HFFc6 (cell line): ENCODE measurements around the gene DLEU7. TPM values are rescaled to one million over a fixed set of nuclear protein-coding genes. Genes with fewer than 3 reads are reported as not detected.

Experiments used
- DNase-seq: peaks from one replicate; pipeline ENCODE4 v3.0.0-alpha.2; 2018
- H3K27ac Mint-ChIP-seq: 2 replicates; pipeline ENCODE4 v1.8.0; 2020; ENCODE audit warnings: mild to moderate bottlenecking, mixed read lengths
- H3K27me3 Mint-ChIP-seq: 2 replicates; pipeline ENCODE4 v1.8.0; 2021; ENCODE audit warnings: mild to moderate bottlenecking, moderate library complexity, mixed read lengths; ENCODE audit not compliant: insufficient read depth
- H3K36me3 Mint-ChIP-seq: 2 replicates; pipeline ENCODE4 v1.8.0; 2021; ENCODE audit warnings: low read depth, mixed read lengths
- H3K4me1 Mint-ChIP-seq: 2 replicates; pipeline ENCODE4 v1.8.0; 2020; ENCODE audit warnings: low read depth, mixed read lengths
- H3K4me3 Mint-ChIP-seq: 2 replicates; pipeline ENCODE4 v1.8.0; 2020; ENCODE audit warnings: mild to moderate bottlenecking, moderate library complexity, mixed read lengths
- H3K9me3 Mint-ChIP-seq: 2 replicates; pipeline ENCODE4 v1.8.0; 2020; ENCODE audit warnings: mild to moderate bottlenecking, mixed read lengths
- total RNA-seq, 6 experiments: library from RNA; stranded (reverse); fragmentation: NEBNext Ultra II Directional; extraction: Animal tissue kit (Norgen Biotek cat#: 25700); gene quantifications; 2 replicates in 1 of 6; 3 replicates in 5 of 6; pipeline ENCODE4 v1.2.3, GENCODE V29; 2021
- TF ChIP-seq, protein P1 (sequence below): fragments of 200-600 bp; sonication (generic); IDR thresholded peaks from 2 replicates; pipeline ENCODE4 v1.5.0; 2021; ENCODE audit warnings: antibody characterized with exemption, mild to moderate bottlenecking

DLEU7 gene
- total RNA-seq, 6 experiments from 2014 or later: not detected

DNA sequence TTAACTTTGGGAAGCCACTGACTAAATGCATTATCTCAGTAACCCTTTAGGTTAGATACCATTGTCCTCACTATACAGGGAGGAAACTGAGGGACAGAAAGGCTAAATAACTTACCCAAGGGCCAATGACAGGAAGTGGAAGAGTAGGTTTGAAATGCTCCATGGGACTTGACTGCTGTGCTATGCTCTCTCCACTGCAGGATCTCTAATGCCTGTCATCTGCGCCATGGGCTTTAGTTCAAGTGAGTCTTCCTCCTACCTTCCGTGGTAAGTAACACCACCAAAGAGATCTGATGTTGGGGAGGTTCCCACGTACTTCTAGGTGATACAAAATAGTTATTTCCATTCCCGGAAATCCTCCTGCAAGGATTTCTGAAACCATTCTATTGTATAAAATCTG, 3.7 kb downstream of the DLEU7 start:
- DNase-seq: no peak
- Mint-ChIP-seq H3K36me3 (no peaks in the 10 kb centered on the region), H3K9me3 (no peaks in the 10 kb centered on the region), H3K27me3 (peaks cover 16% of the 10 kb centered on the region), H3K4me3 (no peak overlapping the region), H3K27ac (no peak overlapping the region), H3K4me1 (no peaks in the 10 kb centered on the region)
- TF ChIP-seq, protein P1, sequence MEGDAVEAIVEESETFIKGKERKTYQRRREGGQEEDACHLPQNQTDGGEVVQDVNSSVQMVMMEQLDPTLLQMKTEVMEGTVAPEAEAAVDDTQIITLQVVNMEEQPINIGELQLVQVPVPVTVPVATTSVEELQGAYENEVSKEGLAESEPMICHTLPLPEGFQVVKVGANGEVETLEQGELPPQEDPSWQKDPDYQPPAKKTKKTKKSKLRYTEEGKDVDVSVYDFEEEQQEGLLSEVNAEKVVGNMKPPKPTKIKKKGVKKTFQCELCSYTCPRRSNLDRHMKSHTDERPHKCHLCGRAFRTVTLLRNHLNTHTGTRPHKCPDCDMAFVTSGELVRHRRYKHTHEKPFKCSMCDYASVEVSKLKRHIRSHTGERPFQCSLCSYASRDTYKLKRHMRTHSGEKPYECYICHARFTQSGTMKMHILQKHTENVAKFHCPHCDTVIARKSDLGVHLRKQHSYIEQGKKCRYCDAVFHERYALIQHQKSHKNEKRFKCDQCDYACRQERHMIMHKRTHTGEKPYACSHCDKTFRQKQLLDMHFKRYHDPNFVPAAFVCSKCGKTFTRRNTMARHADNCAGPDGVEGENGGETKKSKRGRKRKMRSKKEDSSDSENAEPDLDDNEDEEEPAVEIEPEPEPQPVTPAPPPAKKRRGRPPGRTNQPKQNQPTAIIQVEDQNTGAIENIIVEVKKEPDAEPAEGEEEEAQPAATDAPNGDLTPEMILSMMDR: no peak

DNA sequence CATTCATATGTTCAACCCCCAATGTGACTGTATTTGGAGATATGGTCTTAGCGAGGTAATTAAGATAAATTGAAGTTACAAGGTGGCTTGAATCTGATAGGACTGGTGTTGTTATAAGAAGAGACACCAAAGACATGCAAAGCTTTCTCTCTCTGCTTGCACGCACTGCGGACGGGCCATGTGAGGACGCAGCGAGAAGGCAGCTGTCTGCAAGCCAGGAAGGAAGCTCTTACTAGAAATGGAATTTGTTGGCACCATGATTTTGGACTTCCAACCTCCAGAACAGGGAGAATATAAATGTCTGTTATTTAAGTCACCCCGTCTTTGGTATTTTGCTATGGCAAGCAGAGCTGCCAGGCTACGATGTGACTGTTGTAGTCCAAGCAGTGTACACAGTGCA, 4.8 kb downstream of the DLEU7 start:
- Mint-ChIP-seq H3K4me1 (no peaks in the 10 kb centered on the region), H3K36me3 (0 out of 2 replicates have a peak, but pooled peaks cover 2% of the 10 kb centered on the region), H3K27me3 (peaks cover 14% of the 10 kb centered on the region), H3K4me3 (no peak overlapping the region), H3K9me3 (peaks cover 7% of the 10 kb centered on the region), H3K27ac (no peak overlapping the region)
- DNase-seq: no peak
- TF ChIP-seq, protein P1: no peak

DNA sequence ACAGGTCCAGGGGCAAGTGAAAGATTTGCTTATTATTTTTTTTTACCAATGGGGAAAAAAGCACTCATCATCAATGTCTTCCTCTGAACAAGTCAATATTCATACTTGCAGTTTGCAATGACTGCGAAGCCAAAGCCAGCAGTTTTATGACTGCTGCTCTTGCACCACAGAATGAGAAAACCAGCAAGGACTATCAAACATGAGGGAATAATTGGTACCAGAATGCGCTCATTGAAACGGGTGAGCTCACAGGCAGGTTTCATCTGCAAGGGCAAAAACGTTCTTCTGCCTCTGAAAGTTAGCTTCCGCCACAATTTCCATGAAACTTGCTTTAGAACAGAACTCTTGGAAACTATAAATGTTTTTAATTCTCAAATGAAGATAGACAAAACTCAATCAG, 5.5 kb downstream of the DLEU7 start:
- Mint-ChIP-seq H3K4me3 (no peak overlapping the region), H3K4me1 (no peaks in the 10 kb centered on the region), H3K27me3 (peaks cover 14% of the 10 kb centered on the region), H3K27ac (no peak overlapping the region), H3K9me3 (peaks cover 7% of the 10 kb centered on the region), H3K36me3 (0 out of 2 replicates have a peak, but pooled peaks cover 6% of the 10 kb centered on the region)
- no peak for DNase-seq
- TF ChIP-seq, protein P1: no peak

DNA sequence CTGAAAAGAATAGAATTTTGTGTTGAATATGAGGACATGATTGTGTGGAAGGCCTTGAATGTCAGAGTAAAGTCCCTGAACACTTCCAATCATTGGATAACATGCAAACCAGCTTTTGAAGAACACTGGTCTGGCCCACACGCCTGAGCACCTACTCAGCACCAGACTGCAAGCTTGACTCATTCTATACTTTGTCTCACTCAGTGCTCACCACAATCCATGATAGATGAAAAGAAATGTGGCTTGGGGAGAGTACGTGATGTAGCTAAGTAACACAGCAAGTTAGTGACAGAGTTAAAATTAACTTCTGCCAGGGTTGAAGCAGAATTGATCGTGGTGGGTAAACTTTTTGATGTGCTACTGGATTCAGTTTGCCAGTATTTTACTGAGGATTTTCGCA, 12.0 kb downstream of the DLEU7 start:
- Mint-ChIP-seq H3K27me3 (peaks cover 10% of the 10 kb centered on the region), H3K4me3 (no peak overlapping the region), H3K9me3 (peaks cover 7% of the 10 kb centered on the region), H3K4me1 (no peaks in the 10 kb centered on the region), H3K36me3 (0 out of 2 replicates have a peak, but pooled peaks cover 6% of the 10 kb centered on the region), H3K27ac (no peak overlapping the region)
- TF ChIP-seq, protein P1: no peak
- no peak for DNase-seq

DNA sequence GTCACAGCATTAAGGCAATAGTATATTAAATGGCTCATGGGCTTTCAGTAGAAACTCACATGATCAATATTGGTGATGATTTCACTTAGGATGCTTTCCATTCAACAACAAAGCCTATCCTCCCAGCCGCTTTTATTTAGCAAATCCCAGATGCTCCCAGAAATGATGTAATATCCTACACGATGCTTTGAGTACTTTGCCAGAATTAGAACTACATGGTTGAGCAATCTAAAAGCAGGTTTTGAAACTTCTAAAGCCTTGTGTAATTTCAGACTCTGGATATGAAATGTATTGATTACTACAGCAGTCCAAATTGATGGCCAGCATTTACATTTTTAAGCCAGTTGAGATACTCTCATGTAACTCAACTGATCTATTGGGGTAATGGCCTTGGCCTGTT, 13.6 kb downstream of the DLEU7 start:
- Mint-ChIP-seq H3K27me3 (peaks cover 8% of the 10 kb centered on the region), H3K27ac (no peak overlapping the region), H3K4me3 (no peak overlapping the region), H3K36me3 (0 out of 2 replicates have a peak, but pooled peaks cover 6% of the 10 kb centered on the region), H3K9me3 (peaks cover 7% of the 10 kb centered on the region), H3K4me1 (no peaks in the 10 kb centered on the region)
- TF ChIP-seq, protein P1: no peak
- DNase-seq: no peak

DNA sequence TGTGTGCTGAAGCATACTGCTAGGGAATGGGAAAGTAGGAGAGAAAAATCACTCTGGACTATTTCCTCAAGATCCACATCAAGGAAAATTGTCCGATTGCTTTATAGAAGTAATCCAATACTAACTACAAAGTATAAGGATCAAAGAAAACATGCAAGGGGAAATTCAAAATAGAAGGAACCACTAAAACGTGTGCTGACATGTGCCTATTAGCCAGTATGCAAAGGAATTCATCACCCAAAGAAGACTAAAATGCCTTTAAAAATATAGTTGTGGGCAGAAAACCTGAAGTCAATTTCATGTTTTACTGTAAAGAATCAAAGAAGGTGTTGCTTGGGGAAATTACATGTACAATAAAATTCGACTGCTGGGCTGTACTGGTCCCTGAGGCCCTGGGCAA, 14.3 kb downstream of the DLEU7 start:
- no peak for DNase-seq
- TF ChIP-seq, protein P1: no peak
- H3K4me1 Mint-ChIP-seq: no peaks in the 10 kb centered on the region
- H3K4me3 Mint-ChIP-seq: no peak overlapping the region
- 0 out of 2 replicates have a peak, but pooled peaks cover 6% of the 10 kb centered on the region for H3K36me3 Mint-ChIP-seq
- peaks cover 4% of the 10 kb centered on the region for H3K9me3 Mint-ChIP-seq
- no peak overlapping the region for H3K27ac Mint-ChIP-seq
- peaks cover 8% of the 10 kb centered on the region for H3K27me3 Mint-ChIP-seq
